ENCODE results near the gene LAGE3.

The LAGE3 gene

GRCh38 chrX:154478728-154479622 lies at the start of gene LAGE3:
LAGE3 (minus strand) TSS chrX:154479281; CDS start chrX:154478915, 366 bp downstream.
- peak; percentile 96 for DNase-seq

- DNase-seq, result peak; percentile 73
These were observed 48.0 kb upstream of the LAGE3 start for GRCh38 chrX:154526901-154527675.

GRCh38 chrX:154525606-154526490 lies 46.8 kb upstream of the LAGE3 start:
- no peak for DNase-seq

GRCh38 chrX:154519389-154519788 lies 40.3 kb upstream of the LAGE3 start:
- DNase-seq, result no peak

- DNase-seq, result no peak
These were observed 38.2 kb upstream of the LAGE3 start for GRCh38 chrX:154517101-154517781.

GRCh38 chrX:154516656-154517100 lies 37.6 kb upstream of the LAGE3 start:
- DNase-seq, result no peak

GRCh38 chrX:154515966-154516655 lies 37.0 kb upstream of the LAGE3 start, which contains the start of gene FAM3A:
FAM3A (minus strand) TSS chrX:154516232; CDS start chrX:154515772, 460 bp downstream.
- peak; percentile 92 for DNase-seq

- DNase-seq, result no peak
These were observed 36.2 kb upstream of the LAGE3 start for GRCh38 chrX:154515090-154515965.

GRCh38 chrX:154513716-154514115 lies 34.6 kb upstream of the LAGE3 start:
- no peak for DNase-seq

GRCh38 chrX:154512879-154513553 lies 33.9 kb upstream of the LAGE3 start:
- no peak for DNase-seq

- no peak for DNase-seq
These were observed 32.7 kb upstream of the LAGE3 start for GRCh38 chrX:154511761-154512160.

- DNase-seq, result no peak
These were observed 30.4 kb upstream of the LAGE3 start for GRCh38 chrX:154509455-154509854.

- DNase-seq, result no peak
These were observed 29.3 kb upstream of the LAGE3 start for GRCh38 chrX:154508384-154508745.

- DNase-seq, result no peak
These were observed 28.7 kb upstream of the LAGE3 start for GRCh38 chrX:154507673-154508383.

- no peak for DNase-seq
These were observed 27.6 kb upstream of the LAGE3 start for GRCh38 chrX:154506483-154507332.

GRCh38 chrX:154505734-154506133 lies 26.7 kb upstream of the LAGE3 start:
- no peak for DNase-seq

GRCh38 chrX:154502989-154503388 lies 23.9 kb upstream of the LAGE3 start:
- DNase-seq, result no peak

GRCh38 chrX:154502098-154502497 lies 23.0 kb upstream of the LAGE3 start:
- DNase-seq, result no peak

Data from activated CD8-positive, alpha-beta memory T cell treated with anti-CD3 and anti-CD28 coated beads, Interleukin-2, amount 50 U/mL, for 48 hours (primary cell).